VCaP (cell line): ENCODE data around the gene ABCG8.

Experiments
- H3K27ac ChIP-seq: fragments of 450-650 bp; 2 replicates; pipeline ENCODE4 v1.5.1; 2017
- CTCF ChIP-seq: fragments of 450-650 bp; conservative IDR thresholded peaks from 2 replicates; pipeline ENCODE4 v1.5.1; 2017; ENCODE audit warnings: mild to moderate bottlenecking, moderate library complexity

The ABCG8 gene

GRCh38 chr2:43839776-43840564 is 1.2 kb downstream of the ABCG8 start:
- no peak for TF ChIP-seq CTCF

GRCh38 chr2:43840965-43841364 is 2.2 kb downstream of the ABCG8 start:
- no peak for TF ChIP-seq CTCF
- H3K27ac ChIP-seq, result no peak overlapping the region

More at GRCh38 chr2:43839776-43840564, 1.2 kb downstream of the ABCG8 start:
- no peak overlapping the region for H3K27ac ChIP-seq

GRCh38 chr2:43841949-43842865 is 3.4 kb downstream of the ABCG8 start:
- no peak for TF ChIP-seq CTCF
- no peak overlapping the region for H3K27ac ChIP-seq

GRCh38 chr2:43842866-43843226 is 4.1 kb downstream of the ABCG8 start:
- no peak overlapping the region for H3K27ac ChIP-seq
- TF ChIP-seq CTCF, result no peak

GRCh38 chr2:43845181-43845580 is 6.4 kb downstream of the ABCG8 start:
- H3K27ac ChIP-seq, result no peak overlapping the region
- no peak for TF ChIP-seq CTCF

- no peak overlapping the region for H3K27ac ChIP-seq
- no peak for TF ChIP-seq CTCF
These were observed 7.5 kb downstream of the ABCG8 start for GRCh38 chr2:43846140-43846793.

GRCh38 chr2:43848214-43848613 is 9.4 kb downstream of the ABCG8 start:
- H3K27ac ChIP-seq, result no peak overlapping the region

More at GRCh38 chr2:43848214-43848613, 9.4 kb downstream of the ABCG8 start:
- TF ChIP-seq CTCF, result no peak
